Adrenal gland (tissue), 5 donors: ENCODE results near the gene SEMA6A.

Source experiments
- CTCF ChIP-seq, 6 experiments: fragments of 450-650 bp in 4 of 6; fragments of 200-600 bp in 2 of 6; sonication (generic) in 1 of 6; IDR thresholded peaks; 1 replicate in 5 of 6; 2 replicates in 1 of 6; pipeline versions ENCODE4 v1.5.1 to v1.8.0; 2016 to 2021; ENCODE audit warnings: antibody characterized with exemption in 6 of 6, mild to moderate bottlenecking in 2 of 6, moderate library complexity in 1 of 6
- POLR2A ChIP-seq, 2 donors: fragments of 450-650 bp; IDR thresholded peaks; one replicate each; pipeline ENCODE4 v1.6.1; 2017; ENCODE audit warnings: antibody characterized with exemption in 2 of 2, mild to moderate bottlenecking in 2 of 2, moderate library complexity in 1 of 2
- donor health status: DM: no; HTN: no; CAD: no.

GRCh38 chr5:116440457-116441001, 134.1 kb downstream of the SEMA6A start:
- TF ChIP-seq CTCF (IDR thresholded peaks at IDR 0.05): no peak
- no peak for TF ChIP-seq POLR2A (IDR thresholded peaks at IDR 0.05)
